ENCODE results near the gene GPR157.

DNA sequence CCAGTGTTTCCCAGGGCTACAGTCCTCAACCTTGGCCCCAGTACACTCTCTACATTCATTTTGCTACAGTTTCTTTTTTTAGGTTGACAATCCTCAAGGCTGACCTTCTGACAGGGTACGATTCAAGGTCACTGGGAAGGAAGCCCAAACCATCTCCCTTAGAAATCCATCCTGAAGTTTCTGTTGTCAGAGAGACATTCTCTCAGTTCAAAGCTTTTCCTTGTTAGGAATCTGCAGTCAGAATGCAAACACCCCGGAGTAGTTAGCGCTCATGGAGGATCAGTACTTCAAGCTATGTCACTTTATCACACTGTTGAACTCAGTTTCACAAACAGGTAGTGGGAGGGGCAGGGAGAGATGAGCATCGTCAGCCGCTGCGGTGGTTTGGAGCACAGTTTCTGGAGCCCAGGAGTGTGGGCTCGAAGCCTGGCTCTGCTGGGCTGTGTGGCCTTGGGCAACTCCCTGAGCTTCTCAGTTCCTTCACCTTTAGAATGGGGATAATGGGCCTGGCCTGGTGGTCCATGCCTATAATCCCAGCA is 63.6 kb downstream of the GPR157 start:
- TF ChIP-seq ZNF761 (CRISPR knock-in tag; conservative IDR thresholded peaks at IDR 0.05), result no peak
- TF ChIP-seq ZNF737 (CRISPR knock-in tag; IDR thresholded peaks at IDR 0.05; ENCODE audit: borderline replicate concordance), result no peak
- TF ChIP-seq TSC22D2 (CRISPR knock-in tag; IDR thresholded peaks at IDR 0.05; ENCODE audit: borderline replicate concordance), result no peak
- no peak for TF ChIP-seq TEAD2 (CRISPR knock-in tag; IDR thresholded peaks at IDR 0.05)

Data from HepG2 (cell line).